ENCODE measurements around the gene DNAH2. TPM values are rescaled to one million over a fixed set of nuclear protein-coding genes. Genes with fewer than 3 reads are reported as not detected.

Gene DNAH2
- total and polyA plus RNA-seq, 2 of the 13 experiments (the other 11 are each of a cell fraction or from before 2014, with no cell fraction given): not detected

DNA sequence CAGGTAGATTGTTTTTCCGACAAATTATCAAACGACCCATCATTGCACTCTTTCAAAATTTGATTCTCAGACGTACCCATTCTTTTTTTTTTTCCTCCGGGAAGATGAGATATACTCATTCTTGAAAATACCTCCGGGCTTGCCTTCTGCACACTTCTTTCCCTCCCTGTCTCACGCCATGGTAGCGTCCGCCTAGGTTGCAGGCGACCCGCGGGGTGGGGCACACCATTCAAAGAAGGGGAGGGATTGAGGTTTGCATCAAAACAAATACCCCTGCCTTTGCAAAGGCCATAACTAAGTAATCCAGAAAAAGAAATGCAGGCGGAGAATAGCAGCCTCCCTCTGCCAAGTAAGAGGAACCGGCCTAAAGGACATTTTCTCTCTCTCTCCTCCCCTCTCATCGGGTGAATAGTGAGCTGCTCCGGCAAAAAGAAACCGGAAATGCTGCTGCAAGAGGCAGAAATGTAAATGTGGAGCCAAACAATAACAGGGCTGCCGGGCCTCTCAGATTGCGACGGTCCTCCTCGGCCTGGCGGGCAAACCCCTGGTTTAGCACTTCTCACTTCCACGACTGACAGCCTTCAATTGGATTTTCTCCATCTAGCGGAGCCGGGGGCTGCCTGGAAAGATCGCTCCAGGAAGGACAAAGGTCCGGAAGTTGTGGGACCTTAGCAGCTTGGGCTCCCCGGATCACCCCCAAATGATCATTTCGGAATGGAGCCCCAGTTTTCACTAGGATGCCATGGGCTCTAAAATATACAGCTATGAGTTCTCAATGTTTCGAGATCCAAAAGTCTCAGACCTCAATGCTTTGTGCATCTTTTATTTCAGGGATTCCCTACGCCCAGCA, 31.1 kb upstream of the DNAH2 start (continued):
- TF ChIP-seq ZBTB26 (CRISPR knock-in tag; IDR thresholded peaks at IDR 0.05; ENCODE audit: borderline replicate concordance) (peak; percentile 17; the same call in 1 of the 2 replicates), XRCC5 (optimal IDR thresholded peaks at IDR 0.05; ENCODE audit: low read length) (peak; percentile 16), SKI (IDR thresholded peaks at IDR 0.05; ENCODE audit: partially characterized antibody) (no peak), MED8 (CRISPR knock-in tag; IDR thresholded peaks at IDR 0.05; ENCODE audit: insufficient replicate concordance) (no peak), ZNF546 (CRISPR knock-in tag; conservative IDR thresholded peaks at IDR 0.05) (0 out of 2 replicates have a peak, but pooled peaks have one; percentile 63), SIN3A (IDR thresholded peaks at IDR 0.05; ENCODE audit: borderline replicate concordance, low read depth, low read length) (peak; percentile 69; the same call in 1 of the 2 replicates), FOXM1 (CRISPR knock-in tag; IDR thresholded peaks at IDR 0.05) (no peak), ZNF512 (CRISPR knock-in tag; IDR thresholded peaks at IDR 0.05) (no peak), PITX1 (CRISPR knock-in tag; IDR thresholded peaks at IDR 0.05) (no peak), POLR2G (IDR thresholded peaks at IDR 0.05; ENCODE audit: low read depth, low read length) (peak; percentile 78)
- TF ChIP-seq, protein P1, sequence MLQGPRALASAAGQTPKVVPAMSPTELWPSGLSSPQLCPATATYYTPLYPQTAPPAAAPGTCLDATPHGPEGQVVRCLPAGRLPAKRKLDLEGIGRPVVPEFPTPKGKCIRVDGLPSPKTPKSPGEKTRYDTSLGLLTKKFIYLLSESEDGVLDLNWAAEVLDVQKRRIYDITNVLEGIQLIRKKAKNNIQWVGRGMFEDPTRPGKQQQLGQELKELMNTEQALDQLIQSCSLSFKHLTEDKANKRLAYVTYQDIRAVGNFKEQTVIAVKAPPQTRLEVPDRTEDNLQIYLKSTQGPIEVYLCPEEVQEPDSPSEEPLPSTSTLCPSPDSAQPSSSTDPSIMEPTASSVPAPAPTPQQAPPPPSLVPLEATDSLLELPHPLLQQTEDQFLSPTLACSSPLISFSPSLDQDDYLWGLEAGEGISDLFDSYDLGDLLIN (CRISPR knock-in tag; IDR thresholded peaks at IDR 0.05; ENCODE audit: borderline replicate concordance): peak; percentile 66; the same call in 1 of the 2 replicates
- TF ChIP-seq, protein P2, sequence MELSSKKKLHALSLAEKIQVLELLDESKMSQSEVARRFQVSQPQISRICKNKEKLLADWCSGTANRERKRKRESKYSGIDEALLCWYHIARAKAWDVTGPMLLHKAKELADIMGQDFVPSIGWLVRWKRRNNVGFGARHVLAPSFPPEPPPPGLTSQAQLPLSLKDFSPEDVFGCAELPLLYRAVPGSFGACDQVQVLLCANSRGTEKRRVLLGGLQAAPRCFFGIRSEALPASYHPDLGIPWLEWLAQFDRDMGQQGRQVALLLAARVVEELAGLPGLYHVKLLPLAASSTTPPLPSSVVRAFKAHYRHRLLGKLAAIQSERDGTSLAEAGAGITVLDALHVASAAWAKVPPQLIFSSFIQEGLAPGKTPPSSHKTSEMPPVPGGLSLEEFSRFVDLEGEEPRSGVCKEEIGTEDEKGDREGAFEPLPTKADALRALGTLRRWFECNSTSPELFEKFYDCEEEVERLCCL (CRISPR knock-in tag; IDR thresholded peaks at IDR 0.05; ENCODE audit: borderline replicate concordance): no peak
- TF ChIP-seq, protein P3, sequence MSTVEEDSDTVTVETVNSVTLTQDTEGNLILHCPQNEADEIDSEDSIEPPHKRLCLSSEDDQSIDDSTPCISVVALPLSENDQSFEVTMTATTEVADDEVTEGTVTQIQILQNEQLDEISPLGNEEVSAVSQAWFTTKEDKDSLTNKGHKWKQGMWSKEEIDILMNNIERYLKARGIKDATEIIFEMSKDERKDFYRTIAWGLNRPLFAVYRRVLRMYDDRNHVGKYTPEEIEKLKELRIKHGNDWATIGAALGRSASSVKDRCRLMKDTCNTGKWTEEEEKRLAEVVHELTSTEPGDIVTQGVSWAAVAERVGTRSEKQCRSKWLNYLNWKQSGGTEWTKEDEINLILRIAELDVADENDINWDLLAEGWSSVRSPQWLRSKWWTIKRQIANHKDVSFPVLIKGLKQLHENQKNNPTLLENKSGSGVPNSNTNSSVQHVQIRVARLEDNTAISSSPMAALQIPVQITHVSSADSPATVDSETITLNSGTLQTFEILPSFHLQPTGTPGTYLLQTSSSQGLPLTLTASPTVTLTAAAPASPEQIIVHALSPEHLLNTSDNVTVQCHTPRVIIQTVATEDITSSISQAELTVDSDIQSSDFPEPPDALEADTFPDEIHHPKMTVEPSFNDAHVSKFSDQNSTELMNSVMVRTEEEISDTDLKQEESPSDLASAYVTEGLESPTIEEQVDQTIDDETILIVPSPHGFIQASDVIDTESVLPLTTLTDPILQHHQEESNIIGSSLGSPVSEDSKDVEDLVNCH (CRISPR knock-in tag; IDR thresholded peaks at IDR 0.05): peak; percentile 78; the same call in 1 of the 2 replicates
- TF ChIP-seq, protein P4, sequence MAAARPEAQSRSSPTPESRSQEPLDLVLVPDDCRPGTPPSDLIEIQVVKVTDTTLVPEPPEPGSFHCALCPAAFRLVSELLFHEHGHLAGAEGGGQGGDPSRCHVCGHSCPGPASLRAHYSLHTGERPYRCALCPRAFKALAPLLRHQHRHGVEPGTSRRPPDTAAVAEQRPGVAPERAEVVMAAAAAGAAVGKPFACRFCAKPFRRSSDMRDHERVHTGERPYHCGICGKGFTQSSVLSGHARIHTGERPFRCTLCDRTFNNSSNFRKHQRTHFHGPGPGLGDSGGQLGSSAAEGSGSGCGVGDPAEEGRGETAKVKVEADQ (CRISPR knock-in tag; IDR thresholded peaks at IDR 0.05; ENCODE audit: borderline replicate concordance): no peak
- TF ChIP-seq, protein P5, sequence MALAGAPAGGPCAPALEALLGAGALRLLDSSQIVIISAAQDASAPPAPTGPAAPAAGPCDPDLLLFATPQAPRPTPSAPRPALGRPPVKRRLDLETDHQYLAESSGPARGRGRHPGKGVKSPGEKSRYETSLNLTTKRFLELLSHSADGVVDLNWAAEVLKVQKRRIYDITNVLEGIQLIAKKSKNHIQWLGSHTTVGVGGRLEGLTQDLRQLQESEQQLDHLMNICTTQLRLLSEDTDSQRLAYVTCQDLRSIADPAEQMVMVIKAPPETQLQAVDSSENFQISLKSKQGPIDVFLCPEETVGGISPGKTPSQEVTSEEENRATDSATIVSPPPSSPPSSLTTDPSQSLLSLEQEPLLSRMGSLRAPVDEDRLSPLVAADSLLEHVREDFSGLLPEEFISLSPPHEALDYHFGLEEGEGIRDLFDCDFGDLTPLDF (CRISPR knock-in tag; IDR thresholded peaks at IDR 0.05): 0 out of 2 replicates have a peak, but pooled peaks have one; percentile 29
